GM19467 (cell line): ENCODE measurements around the gene IGSF9B.

ENCODE experiments used
- ATAC-seq: cut with Tn5 transposase; IDR thresholded peaks from one replicate; pipeline ENCODE4 v1.9.1; 2021; ENCODE audit warnings: mild to moderate bottlenecking, moderate library complexity; ENCODE audit not compliant: unreplicated experiment

Gene IGSF9B

GRCh38 chr11:133985981-133986944 is 29.5 kb upstream of the IGSF9B start:
- ATAC-seq = no peak

DNA sequence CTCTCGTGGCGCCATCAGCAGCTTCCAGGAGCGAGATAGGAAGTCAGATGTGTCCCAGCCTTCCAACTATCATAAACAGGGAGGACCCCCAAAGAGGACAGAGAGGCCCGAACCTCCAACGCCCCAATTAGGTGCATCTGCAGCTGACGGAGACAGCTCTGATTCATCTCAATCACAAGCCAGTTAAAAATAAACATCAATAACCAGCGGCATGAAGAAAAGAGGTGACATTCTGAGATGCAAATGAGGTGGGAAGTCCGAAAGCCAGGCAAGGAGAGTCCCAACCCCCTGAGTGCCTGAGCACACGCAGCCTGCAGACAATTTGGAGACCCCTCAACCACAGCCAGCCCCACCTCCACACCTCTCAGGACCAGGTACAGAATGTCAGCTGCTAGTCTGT is 28.1 kb upstream of the IGSF9B start:
- no peak for ATAC-seq

- no peak for ATAC-seq
These were observed 27.0 kb upstream of the IGSF9B start for GRCh38 chr11:133983660-133984316.

DNA sequence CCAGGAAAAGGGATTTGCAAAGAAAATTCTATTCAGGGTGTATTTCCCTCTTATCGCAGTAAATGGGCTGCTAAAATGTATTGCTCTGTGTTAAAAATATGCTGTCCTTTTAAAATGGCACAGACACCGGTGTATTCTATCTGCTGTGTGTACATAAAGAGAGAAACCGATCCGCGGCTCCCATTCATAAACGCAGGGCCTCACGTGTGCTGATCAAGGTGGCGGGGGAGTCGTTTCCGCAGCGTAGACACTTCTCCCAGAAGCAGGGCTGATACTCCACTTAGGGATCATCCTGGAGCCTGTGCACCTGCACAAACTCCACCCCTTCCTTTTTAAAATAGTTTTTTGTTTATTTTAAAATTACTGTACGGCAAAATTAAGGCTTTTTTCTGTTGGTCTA is 26.1 kb upstream of the IGSF9B start:
- no peak for ATAC-seq

DNA sequence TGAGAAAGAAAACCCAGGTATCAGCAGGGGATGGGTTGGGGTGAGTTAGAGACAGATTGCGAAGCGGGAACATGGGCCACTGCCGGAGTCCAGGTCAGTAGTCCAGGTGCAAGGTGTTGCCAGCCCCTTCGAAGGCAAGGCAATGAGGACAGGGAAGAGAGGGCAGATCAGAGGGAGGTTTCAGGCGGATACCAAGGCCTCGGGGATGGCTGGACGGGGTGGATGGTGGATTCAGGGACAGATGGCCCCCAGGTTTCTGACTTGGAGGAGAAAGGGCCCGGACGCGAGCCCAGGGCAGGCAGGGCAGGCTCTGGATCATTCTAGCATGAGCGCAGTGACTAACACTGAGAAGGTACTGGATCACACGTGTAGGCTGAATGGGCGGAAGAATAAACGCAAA is 25.4 kb upstream of the IGSF9B start:
- ATAC-seq = no peak

DNA sequence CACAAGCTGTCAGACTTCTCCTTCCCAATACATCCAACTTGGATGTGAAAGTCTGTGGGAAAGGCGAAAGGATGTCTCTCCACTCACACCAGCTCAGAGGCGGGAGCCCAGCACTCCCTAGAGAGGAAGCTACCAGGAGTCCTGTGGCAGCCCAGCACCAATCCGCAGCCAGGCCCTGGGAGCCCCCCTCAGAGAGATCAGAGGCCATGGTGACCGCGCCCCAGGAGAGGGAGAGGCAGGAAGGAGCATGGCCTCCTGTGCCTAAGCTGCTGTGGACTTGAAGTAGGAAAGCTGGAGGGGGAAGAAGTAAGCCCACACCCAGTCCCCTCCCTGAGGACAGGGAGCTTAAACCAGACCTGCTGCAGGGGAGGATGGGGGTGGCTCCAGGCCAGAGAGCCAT is 24.4 kb upstream of the IGSF9B start:
- ATAC-seq = no peak

- no peak for ATAC-seq
These were observed 23.9 kb upstream of the IGSF9B start for GRCh38 chr11:133980665-133981064.

- ATAC-seq = no peak
These were observed 22.0 kb upstream of the IGSF9B start for GRCh38 chr11:133978794-133979193.

GRCh38 chr11:133977067-133977677 is 20.4 kb upstream of the IGSF9B start:
- ATAC-seq = peak; percentile 94

GRCh38 chr11:133975488-133975849 is 18.7 kb upstream of the IGSF9B start:
- no peak for ATAC-seq

DNA sequence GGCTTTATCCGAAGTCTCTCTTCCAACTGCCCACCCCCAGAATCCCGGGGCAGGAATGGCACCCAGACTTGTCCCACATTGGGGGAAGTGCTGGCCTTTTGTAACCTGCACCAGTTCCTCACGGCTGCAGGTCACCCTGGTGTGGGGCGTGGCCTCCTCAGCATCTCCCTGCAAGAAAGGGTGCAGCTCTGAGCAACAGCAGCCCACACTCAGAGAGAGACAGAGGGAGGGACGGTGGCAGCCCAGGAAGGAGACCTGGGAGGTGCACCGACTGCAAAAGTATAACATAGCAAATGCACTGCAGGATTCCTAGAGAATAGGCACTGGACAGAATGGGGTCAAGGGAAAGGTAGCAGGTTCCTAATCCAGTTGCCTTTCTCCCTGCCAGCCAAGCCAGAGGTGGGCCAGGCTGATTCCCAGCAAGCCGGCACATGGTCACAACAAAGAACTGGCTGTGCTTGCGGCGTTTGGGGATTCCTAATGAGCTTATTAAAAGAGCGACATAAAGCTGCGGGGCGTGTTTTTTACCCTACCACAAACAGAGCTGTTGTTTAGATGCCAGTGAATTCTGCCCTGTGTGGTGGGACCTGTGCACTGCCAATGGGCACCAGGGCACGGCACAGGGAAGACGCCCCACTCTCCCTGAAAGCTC is 18.2 kb upstream of the IGSF9B start:
- ATAC-seq = no peak

DNA sequence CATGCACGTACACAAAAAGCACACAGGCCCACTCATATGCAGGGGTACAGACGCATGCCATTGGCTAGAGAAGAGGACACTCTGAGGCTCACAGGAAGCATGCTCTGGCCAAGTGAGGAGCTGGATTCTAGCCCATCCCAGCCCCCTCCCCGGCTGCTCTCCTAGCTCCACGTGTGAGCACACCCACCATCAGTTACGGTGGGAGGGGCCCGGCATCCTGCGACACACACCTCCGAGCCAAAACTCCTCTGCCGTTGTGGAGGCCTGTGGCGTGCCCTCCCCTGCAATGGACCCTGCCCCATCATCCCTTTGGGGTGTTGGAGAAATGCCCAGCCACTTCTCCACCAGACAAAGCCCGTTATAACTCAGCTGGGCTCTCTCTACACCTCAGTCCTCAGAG is 15.1 kb upstream of the IGSF9B start:
- no peak for ATAC-seq

DNA sequence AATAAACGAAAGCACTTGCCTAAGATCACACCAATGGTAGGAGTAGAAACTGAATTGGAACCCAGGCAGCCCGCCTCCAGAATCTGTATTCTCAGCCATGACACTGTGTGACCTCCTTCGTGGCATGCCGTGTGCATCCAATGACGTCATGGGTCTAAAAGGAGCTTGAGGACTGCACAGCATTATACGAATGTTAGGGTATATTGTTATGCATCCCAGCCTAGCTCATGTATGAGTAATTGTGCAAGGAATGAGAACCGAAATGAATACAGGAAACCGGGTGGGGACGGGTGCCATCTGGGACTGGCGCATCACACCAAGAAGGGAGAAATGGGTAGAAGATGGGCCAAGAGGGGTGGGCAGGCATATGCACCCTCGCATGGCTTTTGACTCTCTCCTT is 12.3 kb upstream of the IGSF9B start:
- ATAC-seq = no peak

DNA sequence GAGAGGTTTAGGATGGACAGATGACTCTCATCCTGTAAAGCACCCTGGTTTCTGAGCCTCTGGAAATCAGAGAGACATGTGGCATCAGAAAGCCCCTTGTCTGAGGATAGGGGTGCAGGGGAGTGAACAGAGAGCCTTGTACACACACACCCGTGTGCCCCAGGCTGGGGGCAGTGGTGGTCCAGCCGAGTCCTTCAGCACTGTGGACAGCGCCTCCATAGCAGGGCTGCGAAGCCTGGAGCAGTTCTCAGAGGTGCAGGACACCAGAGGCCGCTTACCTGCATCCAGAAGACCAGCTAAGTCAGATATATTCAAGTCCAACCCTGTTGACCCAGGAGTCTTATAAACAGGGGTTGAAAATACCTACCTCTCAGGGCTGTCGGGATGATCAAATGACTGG is 11.5 kb upstream of the IGSF9B start:
- ATAC-seq = no peak

DNA sequence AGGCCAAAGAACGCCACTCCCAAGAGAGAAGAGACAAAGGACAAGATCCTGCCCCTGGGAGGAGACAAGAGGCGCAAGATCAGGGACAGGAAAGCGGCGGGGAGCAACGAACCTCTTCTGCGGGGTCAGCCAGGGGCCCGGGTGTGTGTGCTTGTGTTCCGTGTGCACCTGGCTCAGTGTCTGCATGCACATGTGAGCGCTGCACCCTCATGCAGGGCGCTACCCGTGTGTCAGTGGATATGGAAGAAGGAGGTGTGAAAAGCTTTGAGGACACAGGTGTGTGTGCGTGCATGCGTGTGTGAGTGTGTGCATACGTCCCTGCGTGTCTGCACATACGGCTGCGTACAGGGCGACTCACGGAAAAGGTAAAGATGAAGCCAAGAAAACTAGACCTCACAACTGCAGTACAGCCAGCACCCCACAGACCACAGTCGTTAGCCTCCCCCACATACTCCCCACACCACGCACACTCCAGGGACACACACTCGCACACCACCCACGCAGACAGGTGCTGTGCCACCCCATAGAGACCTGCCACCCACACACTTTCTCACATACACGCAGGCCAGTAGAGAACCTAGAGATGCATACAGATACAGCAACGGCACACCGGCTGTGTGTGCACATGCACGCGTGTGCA is 11.0 kb upstream of the IGSF9B start:
- ATAC-seq = no peak

- ATAC-seq = no peak
These were observed 10.3 kb upstream of the IGSF9B start for GRCh38 chr11:133966921-133967598.

- no peak for ATAC-seq
These were observed 9.4 kb upstream of the IGSF9B start for GRCh38 chr11:133966172-133966651.

DNA sequence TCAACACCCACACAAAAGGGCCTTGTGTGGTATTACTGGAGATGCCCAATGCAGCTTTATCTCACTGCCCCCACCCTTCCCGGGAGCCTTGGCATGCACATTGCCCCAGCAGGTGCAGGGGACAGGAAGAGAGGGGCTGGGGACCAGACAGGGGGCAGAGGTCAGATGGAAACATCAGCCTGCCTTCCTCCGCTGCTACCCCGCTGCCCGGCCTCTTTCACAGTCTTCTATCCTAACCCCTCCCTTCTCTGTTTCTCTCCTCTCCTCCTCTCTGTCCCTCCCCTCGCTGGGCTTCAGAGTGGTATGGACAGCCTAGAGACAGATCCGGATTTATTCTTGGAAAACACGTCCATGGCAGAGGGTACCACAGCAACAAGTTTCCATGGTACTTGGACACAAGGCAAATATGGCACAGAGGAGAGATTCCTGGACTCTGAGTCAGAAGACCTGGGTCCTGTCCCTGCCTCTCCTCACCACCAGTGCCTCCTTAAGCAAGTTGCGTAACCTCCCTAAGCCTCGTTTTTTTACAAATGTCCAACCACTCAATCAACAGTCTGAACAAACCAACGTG is 8.3 kb upstream of the IGSF9B start:
- no peak for ATAC-seq

GRCh38 chr11:133964356-133964755 is 7.6 kb upstream of the IGSF9B start:
- no peak for ATAC-seq

- ATAC-seq = no peak
These were observed 5.1 kb upstream of the IGSF9B start for GRCh38 chr11:133961890-133962289.
